Hindlimb muscle (tissue), 1 donor: Measurements from ENCODE around the gene CUL1. TPM values are rescaled to one million over a fixed set of nuclear protein-coding genes. Genes with fewer than 3 reads are reported as not detected.

Experiments
- DNase-seq: peaks from one replicate; pipeline ENCODE4 v3.0.0-alpha.2; 2013
- polyA plus RNA-seq: library from polyadenylated mRNA; unstranded; fragments of 120-200 nt; gene quantifications from one replicate; pipeline ENCODE4 v1.2.1, GENCODE V29; 2013; ENCODE audit not compliant: insufficient read length

Gene CUL1
- polyA plus RNA-seq, 1 donor = 52.5 TPM

DNA sequence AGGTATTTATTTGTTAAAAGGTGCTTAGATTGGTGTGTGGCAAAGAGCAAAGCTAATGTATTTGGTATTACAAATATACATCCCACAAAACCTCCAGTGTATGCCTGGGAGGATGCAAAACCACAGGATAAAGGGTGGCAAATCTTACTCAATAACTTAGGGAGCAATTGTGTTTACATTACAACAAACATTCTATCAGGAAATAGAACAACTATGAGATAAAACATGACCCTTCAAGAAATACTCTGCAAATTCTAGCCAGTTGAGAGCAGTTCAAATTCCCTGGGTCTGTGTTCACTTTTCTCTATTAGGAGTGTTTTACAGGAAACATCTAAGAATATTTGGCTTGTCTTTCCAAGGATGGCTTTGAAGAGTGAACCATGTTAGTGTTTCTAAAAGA lies 64.9 kb downstream of the CUL1 start:
- no peak for DNase-seq

DNA sequence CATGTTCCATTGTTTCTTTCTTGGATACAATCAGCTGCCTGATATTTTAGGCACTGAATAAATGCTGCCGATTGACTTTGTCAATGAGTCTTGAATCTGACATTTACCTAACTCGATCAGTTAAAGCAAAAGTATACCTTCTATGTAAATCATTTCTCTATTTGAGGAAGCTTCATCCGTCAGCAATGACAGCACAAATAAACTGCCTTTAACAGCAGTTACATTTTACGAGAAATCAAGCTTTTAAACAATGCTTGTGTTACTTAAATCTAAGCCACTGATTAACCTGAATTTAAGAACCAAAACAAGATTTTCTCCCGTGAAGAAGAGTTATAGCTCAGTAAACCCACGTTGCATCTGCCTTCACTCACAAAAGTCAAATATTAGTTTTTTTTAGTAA lies 71.3 kb downstream of the CUL1 start:
- no peak for DNase-seq

DNA sequence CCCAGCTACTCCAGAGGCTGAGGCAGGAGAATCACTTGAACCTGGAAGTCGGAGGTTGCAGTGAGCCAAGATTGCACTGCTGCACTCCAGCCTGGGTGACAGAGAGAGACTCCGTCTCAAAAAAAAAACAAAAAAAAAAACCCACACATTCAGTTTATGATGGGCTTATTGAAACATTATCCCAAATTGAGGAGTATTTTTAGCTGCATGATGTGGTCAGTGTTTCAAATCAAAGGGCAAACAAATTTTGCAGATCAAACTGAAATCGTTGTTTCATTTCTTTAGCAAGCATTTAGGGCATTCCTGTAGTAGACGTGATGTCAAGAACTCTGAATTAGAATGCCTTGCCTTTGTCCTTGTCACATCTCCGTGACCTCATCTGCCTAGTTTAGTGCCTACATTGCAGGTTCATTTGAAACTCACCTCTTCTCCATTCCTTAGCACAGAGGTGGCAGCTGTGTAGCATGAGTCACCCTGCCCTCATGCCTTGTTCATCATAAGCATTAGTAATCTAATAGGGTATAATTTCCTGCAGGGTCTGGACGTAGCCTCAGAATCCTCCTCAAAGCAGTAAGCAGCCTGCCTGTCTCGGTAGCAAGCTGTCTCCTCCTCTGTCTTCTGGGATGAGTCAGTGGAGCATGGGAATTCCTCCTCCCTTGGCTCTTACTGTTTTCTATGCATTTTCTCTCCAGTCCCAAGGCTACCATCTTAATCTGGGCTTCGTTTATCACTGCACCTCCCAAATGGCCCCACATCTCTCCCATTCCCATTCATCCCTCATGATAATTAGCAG lies 73.8 kb downstream of the CUL1 start:
- DNase-seq = no peak

DNA sequence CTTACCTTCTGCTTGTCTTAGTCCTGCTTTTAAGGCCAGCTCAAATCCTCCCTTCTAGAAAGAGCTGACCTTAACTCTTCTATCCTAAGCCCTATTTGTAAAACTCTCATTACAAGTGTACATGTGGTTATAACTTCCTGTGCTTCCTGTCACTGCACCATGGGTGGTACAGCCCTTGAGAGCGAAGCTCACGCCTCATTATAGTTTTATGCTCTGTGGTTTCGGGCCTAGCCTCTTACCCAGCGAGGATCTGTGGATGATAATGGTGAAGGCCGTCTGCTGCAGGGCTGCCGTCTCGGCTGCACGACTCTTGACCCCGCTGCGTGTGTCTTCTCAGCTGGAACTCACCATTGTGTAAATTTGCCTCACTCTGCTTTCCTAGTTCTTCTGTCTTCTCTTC lies 74.6 kb downstream of the CUL1 start:
- no peak for DNase-seq

DNA sequence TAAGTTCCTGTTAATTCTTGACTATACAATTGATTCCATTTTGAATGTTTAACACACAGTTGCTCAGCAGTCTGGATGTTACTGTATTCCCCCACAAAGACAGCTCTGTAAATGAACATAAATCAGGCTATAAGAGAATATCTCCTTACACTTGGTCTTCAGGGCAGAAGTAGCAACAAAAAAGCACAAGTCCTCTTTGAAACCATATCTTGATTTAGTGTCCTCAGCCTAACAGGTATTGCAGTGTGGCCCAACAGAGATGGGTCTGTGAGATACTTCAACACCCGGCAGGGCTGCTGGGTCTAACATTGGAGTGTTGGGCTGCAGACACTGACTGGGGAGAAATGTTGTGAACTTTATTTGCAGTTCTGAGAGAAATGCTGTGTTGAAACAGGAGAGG lies 75.8 kb downstream of the CUL1 start:
- DNase-seq = no peak

DNA sequence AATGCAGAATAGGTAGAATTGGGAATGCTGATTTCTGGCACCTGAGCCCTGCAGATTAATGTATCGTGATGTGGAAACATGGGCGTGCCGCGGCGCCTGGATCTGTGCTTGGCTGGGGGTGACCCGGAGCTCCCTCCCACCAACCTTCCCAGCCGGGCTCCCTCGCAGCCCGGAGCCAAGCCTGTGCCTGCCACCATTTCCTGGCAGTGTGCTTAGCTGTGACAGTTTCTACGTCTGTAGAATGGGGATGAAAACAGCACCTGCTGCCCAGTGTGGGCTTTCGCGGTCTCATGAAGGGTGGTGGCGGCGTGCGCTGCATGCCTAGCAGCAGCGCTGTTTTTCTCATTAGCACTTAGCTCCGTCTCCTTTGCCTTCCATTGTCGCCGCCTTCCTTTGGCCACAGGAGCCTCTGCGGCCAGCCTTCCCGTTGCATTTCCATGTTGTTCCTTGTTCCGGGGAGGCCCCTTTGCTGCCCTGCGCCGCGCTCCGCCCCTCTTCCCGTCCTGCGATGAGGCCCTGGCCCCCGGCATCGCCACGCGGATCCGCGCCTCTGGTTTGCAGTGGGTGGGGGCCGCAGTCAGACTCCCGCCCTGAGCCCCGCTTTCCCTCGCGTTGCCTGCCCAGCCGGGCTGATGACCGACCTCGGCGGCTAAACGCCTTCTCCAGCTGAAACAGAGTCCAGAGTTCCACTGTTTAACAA lies 84.2 kb downstream of the CUL1 start:
- no peak for DNase-seq

DNA sequence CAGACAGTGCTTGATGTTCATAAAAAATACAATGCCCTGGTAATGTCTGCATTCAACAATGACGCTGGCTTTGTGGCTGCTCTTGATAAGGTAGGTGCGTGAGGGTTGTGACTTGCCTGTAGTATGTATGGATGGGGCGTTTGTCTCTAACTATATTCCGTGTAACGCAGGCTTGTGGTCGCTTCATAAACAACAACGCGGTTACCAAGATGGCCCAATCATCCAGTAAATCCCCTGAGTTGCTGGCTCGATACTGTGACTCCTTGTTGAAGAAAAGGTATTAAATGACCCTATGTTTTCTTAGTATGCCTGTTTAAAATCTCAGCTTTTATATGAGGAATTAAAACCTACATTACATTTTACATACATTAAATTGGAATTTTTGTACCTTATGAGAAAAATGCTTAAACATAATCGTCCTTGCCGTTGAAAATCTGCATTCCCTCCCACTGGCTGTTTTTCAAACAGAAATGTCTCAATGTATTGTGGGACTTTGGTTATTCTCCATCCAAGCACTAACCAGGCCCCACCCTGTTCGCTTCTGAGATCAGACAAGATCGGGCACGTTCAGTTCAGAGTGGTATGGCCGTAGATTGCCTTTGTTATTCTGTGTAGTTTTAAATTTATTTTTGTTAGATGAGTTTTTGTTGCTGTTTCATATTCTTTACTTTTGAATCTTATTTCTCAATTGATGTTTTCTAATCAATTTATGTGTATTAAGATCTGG lies 85.3 kb downstream of the CUL1 start:
- no peak for DNase-seq

DNA sequence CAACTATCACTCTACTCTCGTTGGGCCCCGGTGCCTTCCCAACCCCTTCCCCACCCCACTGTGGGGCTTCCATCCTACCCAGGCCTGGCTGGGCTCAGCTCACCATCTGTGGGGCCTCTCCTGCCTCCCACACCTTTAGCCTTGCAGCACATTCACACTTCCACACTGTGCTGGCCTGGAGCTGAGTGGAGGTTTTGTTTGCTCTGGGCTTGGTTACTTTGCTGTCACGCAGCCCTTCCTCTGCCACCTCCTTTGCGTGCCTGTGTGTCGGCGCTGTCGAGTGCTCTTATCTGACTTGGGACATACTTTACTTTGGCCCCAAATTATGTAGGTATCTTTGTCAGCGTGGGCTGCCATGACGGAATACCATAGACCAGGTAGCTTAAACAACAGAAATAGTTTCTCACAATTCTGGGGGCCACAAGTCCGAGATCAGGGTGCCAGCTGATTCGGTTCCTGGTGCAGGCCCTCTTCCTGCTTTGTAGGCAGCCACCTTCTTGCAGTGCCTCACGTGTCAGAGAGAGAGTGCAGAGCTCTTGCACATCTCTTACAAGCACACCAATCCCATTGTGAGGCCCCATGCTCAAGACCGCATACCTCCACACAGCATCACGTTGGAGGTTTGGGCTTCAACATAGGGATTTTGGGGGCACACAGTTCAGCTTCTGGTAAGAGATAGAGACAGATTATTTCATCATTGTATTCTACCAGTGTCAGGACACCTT lies 89.0 kb downstream of the CUL1 start:
- no peak for DNase-seq

DNA sequence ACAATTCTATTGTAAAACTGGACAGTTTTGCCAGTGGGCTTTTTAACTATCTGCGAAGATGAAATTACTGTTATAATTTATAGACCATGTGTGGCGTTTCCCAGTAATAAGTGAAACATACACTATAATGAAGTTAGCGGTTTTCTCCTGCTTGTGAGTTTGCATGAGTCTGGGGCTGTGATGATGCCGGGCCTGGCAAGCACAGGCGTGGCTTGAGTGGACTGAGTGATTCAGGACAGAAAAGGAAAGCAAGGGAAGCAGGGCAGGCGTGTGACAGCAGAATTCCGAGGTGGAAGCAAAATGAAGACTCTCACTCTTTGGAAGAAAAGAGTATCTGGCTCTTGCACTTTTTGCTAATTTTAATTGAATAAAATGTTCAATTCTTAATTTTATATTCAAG lies 90.5 kb downstream of the CUL1 start:
- DNase-seq = no peak

DNA sequence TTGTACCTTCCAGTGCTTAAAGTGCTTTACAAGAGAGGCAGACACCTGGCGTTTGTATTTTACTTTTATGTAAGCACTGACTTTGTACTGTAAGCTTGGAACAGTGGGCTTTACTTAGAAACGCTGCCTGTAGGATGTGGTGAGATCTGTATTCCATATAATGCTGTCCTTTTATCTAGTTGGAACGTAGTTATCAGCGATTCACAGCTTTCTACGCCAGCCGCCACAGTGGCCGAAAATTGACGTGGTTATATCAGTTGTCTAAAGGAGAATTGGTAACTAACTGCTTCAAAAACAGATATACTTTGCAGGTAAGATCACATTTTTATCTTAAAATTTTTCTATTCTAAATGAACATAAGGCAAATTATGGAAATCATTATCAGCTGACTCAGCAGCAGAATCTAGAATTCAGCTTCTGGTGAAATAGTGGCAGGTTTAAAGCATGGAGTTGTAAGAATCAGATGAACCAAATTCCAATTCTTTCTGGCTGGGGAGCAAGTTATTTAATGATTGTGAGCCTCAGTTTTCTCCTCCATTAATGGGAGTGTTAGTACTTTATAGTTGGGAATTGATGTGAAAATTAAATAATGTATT lies 91.5 kb downstream of the CUL1 start:
- DNase-seq = no peak

DNA sequence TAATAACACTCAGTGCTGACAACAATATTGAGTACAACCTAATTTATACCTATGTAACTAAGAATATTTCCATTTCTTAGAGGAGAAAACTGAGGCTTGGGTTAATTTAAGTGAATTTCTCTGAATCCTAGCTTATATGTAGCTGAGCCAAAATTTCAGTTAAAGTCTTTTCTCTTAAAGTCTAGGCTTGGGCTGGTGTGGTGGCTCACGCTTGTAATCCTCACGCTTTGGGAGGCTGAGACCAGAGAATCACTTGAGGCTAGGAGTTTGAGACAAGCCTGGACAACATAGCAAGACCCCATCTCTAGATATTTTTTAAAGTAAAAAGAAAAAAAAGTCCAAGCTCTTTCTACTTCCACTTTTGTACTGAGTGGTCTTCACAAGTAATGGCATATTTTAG lies 92.1 kb downstream of the CUL1 start:
- DNase-seq = no peak

DNA sequence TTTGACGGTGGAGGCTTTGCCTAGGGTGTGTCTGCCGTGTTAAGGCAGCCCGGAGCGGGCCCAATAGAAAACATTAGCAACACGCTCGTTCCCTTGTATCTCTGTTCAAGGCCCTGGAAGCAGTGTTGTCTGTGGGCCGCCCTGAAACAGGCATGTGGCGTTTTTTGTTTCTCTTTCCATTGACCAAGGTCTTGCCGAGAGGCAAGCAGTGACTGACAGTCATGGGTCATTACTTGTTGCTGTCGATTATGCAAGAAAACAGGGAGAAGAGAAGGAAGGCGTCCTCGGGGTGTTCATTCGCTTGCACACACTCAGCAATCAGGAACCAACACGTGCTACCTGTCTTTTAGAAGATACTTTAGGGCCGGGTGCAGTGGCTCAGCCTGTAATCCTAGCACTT lies 92.8 kb downstream of the CUL1 start:
- DNase-seq = no peak

DNA sequence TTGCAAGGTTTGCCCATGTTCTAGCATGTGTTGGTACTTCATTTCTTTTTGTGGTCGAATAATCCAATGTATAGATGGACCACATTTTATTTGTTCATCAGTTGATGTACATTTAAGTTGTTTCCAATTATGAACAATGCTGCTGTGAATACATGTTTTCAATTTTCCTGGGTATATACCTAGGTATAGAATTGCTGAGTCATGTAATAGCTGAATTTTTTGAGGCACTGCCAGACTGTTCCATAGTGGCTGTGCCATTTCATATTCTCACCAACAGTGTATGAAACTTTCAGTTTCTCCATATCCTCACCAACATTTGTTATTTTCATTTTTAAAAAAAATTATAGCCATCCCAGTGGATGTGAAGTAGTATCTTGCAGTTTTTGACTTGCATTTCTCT lies 94.9 kb downstream of the CUL1 start:
- DNase-seq = no peak

DNA sequence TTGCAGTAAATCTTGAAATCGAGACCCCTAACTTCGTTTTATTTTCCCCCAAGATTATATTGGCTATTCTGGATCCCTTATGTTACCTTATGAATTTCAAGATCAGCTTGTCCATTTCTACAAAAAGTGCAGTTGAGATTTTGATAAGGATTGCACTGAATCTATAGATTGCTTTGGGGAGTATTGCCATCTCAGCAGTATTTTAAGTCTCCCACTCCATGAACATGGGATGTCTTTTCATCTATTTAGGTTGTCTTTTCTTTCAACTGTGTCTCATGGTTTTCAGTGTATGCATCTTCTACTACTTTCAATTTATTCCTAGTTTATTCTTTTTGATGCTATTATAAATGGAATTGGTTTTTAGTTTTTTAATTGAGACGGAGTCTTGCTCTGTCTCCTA lies 95.8 kb downstream of the CUL1 start:
- DNase-seq = no peak

DNA sequence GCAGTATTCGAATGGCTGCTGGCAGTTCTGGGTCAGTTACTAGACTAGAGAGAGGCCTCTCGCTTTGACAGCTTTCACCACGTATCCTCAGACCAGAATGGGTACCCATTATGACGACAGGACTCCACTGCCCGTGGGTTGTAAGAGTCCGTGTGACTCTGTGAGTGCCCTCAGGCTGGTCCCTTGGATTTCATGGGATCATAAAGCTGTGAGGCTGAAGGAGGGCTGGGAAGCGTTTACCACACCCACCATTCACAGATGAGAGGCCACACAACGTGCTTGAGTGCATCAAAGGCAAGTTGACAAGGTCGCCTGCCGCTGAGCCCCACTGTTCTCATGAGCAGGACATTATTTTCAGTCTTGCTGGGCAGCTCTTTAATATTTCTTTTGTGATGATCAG lies 98.1 kb downstream of the CUL1 start:
- DNase-seq = no peak

DNA sequence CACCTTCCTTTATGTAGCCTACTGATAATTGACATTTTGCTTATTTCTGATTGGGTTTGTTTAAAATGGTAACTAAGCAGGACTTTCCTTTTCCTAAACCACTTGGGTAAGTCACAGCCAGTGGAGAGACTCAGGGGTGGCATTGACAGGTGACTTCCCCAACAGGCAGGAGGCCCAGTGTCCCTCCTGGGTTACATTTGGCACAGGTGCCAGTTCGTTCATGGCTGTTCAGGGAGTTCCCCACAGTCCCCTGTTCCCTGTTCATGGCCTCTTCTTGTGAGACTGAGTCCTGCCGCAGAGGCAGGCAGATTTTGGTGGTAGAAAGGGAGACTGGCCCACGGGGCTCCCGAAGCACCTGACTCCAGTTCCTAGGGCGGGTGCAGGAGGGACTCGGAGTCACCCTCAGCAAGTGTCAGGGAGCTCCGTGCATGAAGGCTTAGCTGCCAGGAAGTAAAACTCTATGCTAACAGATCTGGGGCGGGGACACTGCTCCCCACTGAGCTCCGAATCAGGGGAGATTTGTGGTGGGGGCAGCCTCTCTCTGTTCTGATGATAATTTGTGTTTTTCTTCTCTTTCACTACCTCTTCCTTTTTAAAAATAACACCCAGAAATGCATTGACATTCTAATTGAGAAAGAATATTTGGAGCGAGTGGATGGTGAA lies 101.3 kb downstream of the CUL1 start:
- DNase-seq = no peak

DNA sequence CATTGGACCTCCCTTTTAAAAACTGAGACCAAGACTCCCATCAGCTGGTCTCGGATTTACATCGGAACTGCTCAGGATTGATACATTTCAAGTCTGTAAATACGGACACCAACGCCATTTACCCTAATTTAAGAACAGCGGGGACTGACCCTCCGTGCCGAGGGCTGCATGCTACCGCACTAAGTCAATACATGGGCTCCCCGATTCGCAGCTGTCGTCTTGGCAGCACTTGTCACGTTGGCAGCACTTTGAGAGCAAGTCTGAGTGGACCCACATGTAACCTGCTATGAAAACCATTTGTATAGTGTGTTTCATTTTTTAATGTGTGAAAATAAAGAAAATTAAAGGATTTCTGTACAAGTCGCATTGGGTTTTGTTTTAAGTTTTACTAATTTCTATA lies 102.0 kb downstream of the CUL1 start:
- DNase-seq = no peak

DNA sequence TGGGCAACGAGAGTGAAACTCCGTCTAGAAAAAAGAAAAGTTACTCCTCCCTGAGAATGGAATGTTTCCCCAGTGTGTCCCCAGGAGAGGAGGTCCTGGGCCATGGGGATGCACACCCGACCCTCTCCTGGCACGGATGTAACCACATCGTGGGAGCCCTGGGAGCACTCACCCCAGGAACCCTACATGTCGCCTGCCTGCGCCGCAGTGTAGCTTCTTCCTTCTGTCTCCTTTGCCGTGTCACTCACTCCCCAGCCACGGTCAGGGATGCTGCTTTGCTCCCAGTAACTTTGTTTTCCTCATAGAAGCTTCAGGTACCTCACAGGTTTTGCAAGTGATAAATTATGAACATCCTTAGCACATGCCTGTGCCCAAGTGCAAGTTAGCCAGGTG lies 103.4 kb downstream of the CUL1 start:
- no peak for DNase-seq

DNA sequence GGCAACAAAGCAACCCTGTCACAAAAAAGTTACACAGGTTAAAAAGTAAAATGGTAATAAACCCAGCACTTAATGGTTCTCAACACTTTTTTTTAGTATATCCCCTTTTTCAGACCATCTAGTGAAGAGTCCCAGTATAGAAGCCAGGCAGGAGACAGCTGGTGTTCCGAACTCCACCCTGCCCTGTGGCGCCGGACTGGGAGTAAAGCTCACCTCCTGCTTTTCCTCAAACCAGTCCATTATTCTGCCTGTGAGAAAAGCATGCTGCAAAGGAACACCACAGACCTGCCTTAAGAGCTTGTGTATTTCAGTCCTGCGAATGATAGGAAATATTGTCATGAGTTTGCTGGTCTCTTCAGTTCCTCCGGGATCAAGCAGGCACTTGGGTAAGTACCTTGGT lies 104.4 kb downstream of the CUL1 start:
- no peak for DNase-seq

DNA sequence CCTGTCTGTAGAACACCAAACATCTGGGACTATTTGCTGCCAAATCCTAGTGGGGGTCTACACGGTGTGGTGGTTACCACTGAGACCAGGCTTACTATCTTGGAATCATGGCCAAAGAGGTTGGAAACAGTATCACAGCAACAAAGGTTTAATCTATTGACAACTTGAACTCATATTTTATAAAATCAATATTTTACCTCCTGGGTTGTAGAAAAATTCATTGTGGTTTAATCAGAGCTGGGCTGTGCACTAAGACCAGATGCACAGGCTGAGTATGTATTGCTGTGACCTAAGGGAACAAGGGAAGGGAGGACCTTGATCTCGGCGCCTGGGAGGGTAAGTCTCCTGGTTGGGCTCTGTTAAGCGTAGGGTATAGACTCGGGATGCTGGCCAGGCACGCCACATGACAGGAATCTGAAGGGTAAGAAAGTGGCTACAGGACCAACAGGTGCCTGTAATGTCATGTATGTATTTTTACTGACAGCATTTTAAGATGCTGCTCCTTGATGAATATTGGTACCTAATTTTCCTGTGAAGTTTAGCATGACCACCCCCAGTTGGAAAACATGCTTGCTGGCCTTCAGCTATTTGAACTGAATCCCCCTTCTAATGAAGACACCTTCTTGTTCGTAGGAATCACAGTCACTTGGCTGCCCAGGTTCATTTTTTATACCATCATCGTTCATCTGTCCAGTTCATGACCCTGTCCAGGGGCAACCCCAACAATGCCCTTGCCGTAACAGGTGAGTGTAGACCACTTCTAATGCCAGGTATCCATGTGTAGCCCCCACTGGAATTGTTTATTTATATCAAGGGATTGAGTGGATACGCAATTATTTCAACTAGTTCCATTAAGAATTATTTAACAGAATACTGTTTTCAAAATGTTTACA lies 105.9 kb downstream of the CUL1 start:
- no peak for DNase-seq

DNA sequence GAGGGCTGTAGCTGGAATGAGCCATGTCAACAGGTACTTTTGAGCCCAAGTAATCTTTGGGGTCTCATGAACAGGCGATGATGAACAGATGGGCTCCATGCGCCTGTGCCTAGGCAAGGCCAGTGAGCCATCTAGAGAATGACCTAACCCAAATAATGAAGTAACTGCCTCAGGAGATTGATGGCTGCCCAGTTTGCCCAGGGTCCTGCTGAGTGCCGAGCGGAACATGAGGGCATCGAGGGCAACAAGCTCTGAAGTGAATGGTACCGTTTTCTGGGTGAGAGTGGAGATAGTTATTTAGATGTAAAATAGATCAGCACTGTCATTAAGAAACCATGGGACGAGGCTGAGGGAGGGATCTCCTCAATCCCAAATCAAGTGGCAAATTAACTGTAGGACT lies 107.5 kb downstream of the CUL1 start:
- no peak for DNase-seq
